HepG2 (cell line): ENCODE measurements around the gene TBX5.

Experiments used
- FOXP1 ChIP-seq, 2 experiments: fragments of 450-650 bp in 1 of 2; IDR thresholded peaks; 2 replicates each; pipeline ENCODE4 v1.6.1; 2017 to 2018; ENCODE audit warnings: antibody characterized with exemption in 1 of 2
- ZNF121 ChIP-seq: sonication (generic); formaldehyde crosslinking; IDR thresholded peaks from 2 replicates; pipeline ENCODE4 v1.5.0; 2020; ENCODE audit warnings: mild to moderate bottlenecking, missing genetic modification reagents
- ZSCAN20 ChIP-seq: sonication (generic); formaldehyde crosslinking; IDR thresholded peaks from 2 replicates; pipeline ENCODE4 v1.4.0; 2020; ENCODE audit warnings: missing genetic modification reagents, mild to moderate bottlenecking, borderline replicate concordance
- TF ChIP-seq, protein P1 (sequence below): sonication (generic); formaldehyde crosslinking; IDR thresholded peaks from 2 replicates; pipeline ENCODE4 v1.5.0; 2020; ENCODE audit warnings: mild to moderate bottlenecking, missing genetic modification reagents, moderate library complexity

- TF ChIP-seq, protein P1, sequence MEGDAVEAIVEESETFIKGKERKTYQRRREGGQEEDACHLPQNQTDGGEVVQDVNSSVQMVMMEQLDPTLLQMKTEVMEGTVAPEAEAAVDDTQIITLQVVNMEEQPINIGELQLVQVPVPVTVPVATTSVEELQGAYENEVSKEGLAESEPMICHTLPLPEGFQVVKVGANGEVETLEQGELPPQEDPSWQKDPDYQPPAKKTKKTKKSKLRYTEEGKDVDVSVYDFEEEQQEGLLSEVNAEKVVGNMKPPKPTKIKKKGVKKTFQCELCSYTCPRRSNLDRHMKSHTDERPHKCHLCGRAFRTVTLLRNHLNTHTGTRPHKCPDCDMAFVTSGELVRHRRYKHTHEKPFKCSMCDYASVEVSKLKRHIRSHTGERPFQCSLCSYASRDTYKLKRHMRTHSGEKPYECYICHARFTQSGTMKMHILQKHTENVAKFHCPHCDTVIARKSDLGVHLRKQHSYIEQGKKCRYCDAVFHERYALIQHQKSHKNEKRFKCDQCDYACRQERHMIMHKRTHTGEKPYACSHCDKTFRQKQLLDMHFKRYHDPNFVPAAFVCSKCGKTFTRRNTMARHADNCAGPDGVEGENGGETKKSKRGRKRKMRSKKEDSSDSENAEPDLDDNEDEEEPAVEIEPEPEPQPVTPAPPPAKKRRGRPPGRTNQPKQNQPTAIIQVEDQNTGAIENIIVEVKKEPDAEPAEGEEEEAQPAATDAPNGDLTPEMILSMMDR (CRISPR knock-in tag) = no peak
- no peak for TF ChIP-seq ZSCAN20 (CRISPR knock-in tag)
- TF ChIP-seq FOXP1 (IDR thresholded peaks at IDR 0.05) = no peak
- TF ChIP-seq FOXP1 (CRISPR knock-in tag; IDR thresholded peaks at IDR 0.05) = no peak
- TF ChIP-seq ZNF121 (CRISPR knock-in tag) = no peak
These were observed 44.1 kb upstream of the TBX5 start for GRCh38 chr12:114450019-114450418.
